HG02981 (cell line): ENCODE data around the gene TRIM63.

Source experiments
- ATAC-seq: cut with Tn5 transposase; IDR thresholded peaks from one replicate; pipeline ENCODE4 v1.9.1; 2021; ENCODE audit warnings: mild to moderate bottlenecking, moderate library complexity; ENCODE audit not compliant: unreplicated experiment

Gene TRIM63

GRCh38 chr1:26035959-26036755, 31.3 kb downstream of the TRIM63 start:
- ATAC-seq, result peak; percentile 53

- peak; percentile 90 for ATAC-seq
Measured at GRCh38 chr1:26035203-26035958, 32.0 kb downstream of the TRIM63 start.

GRCh38 chr1:26034504-26035202, 32.8 kb downstream of the TRIM63 start:
- no peak for ATAC-seq

GRCh38 chr1:26032656-26033357, 34.6 kb downstream of the TRIM63 start:
- ATAC-seq, result no peak

DNA sequence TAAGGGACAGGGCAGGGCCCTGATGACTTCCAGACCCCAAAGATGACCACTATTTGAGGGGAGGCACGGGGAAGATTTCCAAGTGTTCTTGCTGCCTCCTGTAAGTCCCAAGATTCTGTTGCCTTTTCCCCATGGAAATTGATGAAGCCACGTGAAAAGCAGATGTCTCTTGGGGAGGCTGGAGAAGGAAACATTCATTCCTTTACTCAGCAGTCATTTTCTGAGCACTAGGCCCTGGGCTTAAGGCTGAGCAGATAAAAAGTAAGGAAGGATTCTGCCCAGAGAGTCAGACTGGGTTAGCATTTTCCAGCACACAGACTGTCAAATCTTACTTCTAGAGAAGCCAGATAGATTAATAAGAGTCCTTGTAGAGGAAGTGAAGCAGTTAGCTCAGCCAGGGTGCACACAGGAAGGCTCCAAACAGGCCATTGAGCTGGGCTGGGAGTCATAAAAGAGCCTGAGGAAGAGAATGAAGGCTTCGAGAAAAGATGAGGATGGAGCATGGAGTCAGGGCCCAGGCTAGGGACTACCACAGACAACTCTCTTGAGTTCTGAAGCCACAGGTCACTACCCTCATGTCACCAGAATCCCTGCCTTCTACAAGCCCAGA, 35.7 kb downstream of the TRIM63 start:
- ATAC-seq, result no peak

- no peak for ATAC-seq
Measured at GRCh38 chr1:26031196-26031595, 36.2 kb downstream of the TRIM63 start.

DNA sequence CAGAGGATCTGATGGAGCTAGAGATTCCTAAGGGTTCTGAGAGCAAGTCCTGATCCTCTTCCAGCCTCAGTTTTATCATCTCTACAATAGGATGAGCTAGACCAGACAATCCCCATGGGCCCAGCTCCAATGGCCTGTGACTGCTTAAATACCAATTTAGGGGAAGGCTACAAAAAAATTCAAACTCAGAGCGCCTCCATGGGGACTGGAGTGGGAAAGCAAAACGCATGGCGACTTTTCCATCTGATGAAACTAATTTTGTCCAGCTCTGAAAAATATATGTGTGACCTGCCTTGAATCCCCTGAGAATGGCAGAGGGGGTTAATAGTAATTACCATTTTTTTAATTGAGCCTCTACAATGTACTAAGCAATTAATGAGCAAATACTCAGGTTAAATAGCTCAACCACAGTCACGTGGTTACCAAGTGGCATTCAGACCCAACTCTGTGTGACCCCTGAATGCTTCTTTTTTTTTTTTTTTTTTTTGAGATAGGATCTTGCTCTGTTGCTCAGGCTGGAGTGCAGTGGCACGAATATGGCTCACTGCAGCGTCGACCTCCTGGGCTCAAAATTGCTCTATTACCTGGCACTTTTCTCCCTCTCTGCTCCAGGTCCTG, 37.5 kb downstream of the TRIM63 start:
- ATAC-seq, result no peak

- ATAC-seq, result no peak
Measured at GRCh38 chr1:26029054-26029863, 38.2 kb downstream of the TRIM63 start.

DNA sequence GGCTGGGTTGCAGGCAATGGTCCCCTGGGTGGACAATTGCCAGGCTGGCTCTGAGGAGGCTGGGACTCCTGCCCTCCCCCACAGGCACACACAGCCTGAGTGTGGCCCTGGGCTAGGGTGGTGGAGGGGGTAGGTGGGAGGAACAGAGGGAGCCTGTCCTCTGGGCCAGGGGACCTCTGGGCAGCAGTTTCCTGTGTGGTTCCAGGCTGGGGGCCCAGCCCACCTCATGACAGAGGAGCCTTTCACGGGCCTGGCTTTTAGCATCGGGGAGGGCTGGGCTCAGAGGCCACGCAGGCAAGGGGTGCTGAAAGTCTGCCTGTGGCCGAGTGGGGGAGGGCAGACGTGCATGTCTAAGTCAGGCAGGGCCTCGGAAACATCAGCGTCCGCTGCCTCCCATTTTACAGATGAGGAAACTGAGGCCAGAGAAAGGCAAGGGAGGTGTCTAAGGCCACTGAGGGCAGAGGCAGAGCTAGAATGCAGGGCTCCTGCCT, 38.9 kb downstream of the TRIM63 start:
- no peak for ATAC-seq

- ATAC-seq, result no peak
Measured at GRCh38 chr1:26027716-26028489, 39.5 kb downstream of the TRIM63 start.

GRCh38 chr1:26025517-26025916, 41.9 kb downstream of the TRIM63 start:
- ATAC-seq, result no peak

- no peak for ATAC-seq
Measured at GRCh38 chr1:26025060-26025459, 42.4 kb downstream of the TRIM63 start.

DNA sequence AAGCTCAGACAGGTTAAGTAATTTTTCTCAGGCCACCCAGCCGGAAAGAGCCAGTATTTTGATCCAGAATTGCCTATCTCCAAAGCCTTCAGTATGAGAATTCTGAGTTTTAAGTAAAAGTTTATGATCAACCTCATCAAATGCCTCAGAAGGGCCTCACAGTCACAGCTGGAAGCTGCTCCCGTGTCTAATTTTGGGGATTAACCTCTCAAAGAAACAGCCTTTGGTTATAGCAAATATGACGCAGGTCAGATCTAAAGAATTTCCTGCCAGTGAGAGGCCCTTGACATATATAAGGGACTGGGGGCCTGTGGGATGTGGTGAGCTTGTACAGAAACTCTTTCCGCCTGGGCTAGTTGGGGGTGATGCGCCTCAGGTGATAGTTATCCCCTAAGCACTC, 43.6 kb downstream of the TRIM63 start:
- ATAC-seq, result no peak

DNA sequence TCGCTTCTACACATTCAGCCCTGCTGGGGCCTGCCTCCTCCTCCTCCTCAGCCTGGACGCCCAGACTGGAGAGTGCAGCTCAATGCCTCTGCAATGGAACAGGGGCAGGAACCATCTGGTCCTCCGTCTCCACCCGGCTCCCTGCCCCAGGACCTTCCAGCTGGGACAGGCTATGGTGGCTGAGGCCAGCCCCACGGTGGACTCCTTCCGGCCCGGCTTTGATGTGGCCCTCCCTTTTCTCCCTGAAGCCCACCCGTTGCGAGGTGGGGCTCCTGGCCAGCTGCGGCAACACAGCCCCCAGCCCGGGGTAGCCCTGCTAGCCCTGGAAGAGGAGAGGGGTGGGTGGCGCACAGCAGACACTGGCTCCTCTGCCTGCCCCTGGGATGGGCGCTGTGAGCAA, 44.4 kb downstream of the TRIM63 start:
- ATAC-seq, result no peak

GRCh38 chr1:26022404-26022779, 45.0 kb downstream of the TRIM63 start:
- ATAC-seq, result no peak

DNA sequence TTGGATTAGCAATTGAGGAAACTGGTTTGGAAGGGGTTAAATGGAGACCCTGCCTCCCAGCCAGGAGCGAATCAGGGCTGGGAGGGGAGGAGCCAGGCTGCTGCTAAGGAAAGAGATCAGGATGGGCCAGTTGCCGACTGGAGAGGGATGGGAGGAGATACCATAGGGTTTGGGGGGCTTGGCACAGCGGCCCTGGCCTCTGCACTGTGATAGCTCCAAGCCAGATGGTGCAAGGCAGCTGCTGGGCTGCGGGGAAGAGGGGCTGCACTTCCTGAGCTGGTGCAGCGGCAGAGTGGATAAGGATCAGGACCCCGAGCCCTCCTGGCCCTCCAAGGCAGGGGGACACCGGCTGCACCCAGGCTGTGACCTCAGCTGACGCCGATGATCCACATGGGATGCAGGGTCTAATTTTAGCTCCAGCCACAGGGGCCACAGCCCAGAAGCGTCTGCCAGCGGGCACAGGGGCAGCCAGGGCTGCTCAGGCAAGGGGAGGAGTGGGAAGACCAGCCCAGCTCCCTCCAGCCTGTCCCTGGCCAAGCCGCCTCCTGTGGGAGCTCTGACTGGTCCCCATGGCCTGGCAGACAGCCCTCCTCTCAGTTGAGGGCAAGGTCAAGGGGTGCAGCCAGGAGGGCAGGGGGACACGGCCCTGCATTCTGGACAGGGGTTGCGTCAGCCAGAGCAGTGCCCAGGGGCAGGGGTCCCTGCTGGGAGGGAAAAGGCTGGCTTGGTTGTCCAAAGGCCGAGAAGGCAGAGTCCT, 45.6 kb downstream of the TRIM63 start, which contains the start of gene EXTL1:
TSS of gene EXTL1 (plus strand) at position 129 of the 757 bp plus-strand sequence. CDS start 872 bp downstream, outside the sequence.
- ATAC-seq, result no peak

GRCh38 chr1:26020941-26021646, 46.3 kb downstream of the TRIM63 start:
- ATAC-seq, result no peak
